IPS-18c (cell line): ENCODE measurements around the gene PRKAA1.

Experiments
- H3K4me3 ChIP-seq: 2 replicates; pipeline ENCODE4 v1.7.0; 2013; ENCODE audit warnings: low read depth, mild to moderate bottlenecking, low read length, moderate library complexity; ENCODE audit not compliant: insufficient read depth
- H3K9me3 ChIP-seq: one replicate; pipeline ENCODE4 v1.6.1; 2013; ENCODE audit warnings: mild to moderate bottlenecking, low read length, moderate library complexity; ENCODE audit not compliant: control insufficient read depth, insufficient read depth

PRKAA1 gene

GRCh38 chr5:40798012-40798800, at the start of gene PRKAA1:
PRKAA1 (minus strand) TSS chr5:40798374; CDS start chr5:40798189, 185 bp downstream.
- H3K9me3 ChIP-seq: no peaks in the 10 kb centered on the region
- peak within 1 kb of the TSS; percentile 93 for H3K4me3 ChIP-seq

DNA sequence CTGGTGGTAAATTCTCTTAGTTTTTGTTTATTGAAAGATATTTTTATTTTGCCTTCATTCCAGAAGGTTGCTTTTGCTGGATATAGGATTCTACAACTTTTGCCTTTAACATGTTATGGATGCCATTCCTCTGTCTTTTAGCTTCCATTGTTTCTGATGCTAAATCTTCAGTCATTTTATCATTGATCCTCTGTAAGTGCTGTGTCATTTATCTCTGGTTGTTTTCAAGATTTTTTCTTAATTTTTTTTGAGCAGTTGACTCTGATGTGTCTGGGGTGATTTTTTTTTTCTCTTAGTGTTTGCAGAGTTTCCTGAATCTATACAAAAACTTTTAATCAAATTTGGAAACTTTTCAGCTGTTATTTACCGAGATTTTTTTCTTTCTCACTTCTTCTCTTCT, 49.4 kb upstream of the PRKAA1 start:
- no peak overlapping the region for H3K4me3 ChIP-seq
- H3K9me3 ChIP-seq: no peaks in the 10 kb centered on the region

- H3K9me3 ChIP-seq: no peaks in the 10 kb centered on the region
- no peak overlapping the region for H3K4me3 ChIP-seq
These were observed 48.2 kb upstream of the PRKAA1 start for GRCh38 chr5:40846371-40846770.

DNA sequence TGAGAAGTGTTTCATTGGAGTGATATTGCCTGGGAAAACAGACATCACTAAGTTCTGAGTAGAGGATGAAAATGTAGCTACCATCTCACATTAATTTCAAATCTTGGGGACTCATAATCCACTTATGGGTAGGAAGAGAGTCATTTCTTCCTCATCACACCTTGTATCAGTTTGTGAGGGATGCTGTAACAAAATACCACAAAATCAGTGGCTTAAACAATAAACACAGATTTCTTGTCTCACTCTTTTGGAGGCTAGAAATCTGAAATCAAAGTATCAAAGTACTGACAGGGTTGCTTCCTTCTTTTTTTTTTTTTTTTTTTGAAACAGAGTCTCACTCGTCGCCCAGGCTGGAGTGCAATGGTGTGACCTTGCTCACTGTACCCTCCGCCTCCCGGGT, 46.4 kb upstream of the PRKAA1 start:
- Histone ChIP-seq H3K9me3 (no peaks in the 10 kb centered on the region), H3K4me3 (no peak overlapping the region)

DNA sequence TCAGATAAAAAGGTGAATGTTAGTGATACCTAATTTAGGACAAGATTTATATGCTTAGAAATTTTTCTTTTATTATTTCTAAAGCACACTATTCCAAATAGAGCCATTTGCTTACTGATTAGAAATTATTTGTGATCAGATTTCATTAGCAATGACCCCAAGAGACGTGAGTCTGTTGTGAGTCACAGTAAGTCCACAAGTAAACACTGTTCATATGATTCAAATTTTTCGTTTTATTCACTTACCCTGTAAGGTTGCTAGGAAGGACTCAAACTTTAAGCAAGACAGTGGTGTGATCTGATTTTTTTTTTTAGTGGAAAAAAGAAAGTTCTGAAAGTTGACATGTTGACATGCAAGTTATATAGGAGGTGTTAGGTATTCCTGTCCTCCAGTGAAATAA, 44.2 kb upstream of the PRKAA1 start:
- Histone ChIP-seq H3K9me3 (peaks cover 2% of the 10 kb centered on the region), H3K4me3 (no peak overlapping the region)

DNA sequence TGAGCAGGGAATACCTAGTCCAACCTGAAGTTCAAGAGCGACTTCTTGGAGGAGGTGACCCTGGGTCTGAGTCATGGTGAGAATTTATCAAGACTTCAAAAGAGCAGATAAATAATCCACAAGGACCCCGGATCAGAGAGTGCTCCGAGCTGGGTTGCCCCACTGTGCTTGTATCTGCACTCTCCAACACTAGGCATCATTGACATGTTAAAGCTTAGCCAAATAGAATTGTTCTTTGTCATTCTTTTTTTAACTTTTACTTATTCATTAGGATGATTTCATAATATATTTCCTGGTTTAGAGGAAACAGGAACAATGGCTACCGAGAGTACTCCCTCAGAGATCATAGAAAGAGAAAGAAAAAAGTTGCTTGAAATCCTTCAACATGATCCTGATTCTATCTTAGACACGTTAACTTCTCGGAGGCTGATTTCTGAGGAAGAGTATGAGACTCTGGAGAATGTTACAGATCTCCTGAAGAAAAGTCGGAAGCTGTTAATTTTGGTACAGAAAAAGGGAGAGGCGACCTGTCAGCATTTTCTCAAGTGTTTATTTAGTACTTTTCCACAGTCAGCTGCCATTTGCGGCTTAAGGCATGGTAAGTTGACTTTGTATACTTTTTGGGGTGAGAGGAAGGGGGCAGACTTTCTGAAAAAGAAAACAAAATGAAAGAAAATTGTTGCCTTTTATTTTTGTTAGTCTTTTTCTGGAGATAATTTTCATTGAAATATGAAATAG, 43.1 kb upstream of the PRKAA1 start, which contains the start of gene CARD6:
CARD6 (plus strand) TSS at position 300 of the 738 bp plus-strand sequence; CDS start at position 316, 16 bp downstream.
- Histone ChIP-seq H3K9me3 (peaks cover 2% of the 10 kb centered on the region), H3K4me3 (no peak within 1 kb of the TSS)

GRCh38 chr5:40838086-40838485, 39.9 kb upstream of the PRKAA1 start:
- H3K9me3 ChIP-seq: peaks cover 2% of the 10 kb centered on the region
- no peak overlapping the region for H3K4me3 ChIP-seq

- peak within 1 kb of the TSS; percentile 98 for H3K4me3 ChIP-seq
These were observed 36.9 kb upstream of the PRKAA1 start, which contains the start of gene RPL37 for GRCh38 chr5:40834849-40835787. RPL37 (minus strand) TSS chr5:40835222; CDS start chr5:40835185, 37 bp downstream.

GRCh38 chr5:40834391-40834848, 36.2 kb upstream of the PRKAA1 start:
- peak overlapping the region; percentile 98 for H3K4me3 ChIP-seq
- peaks cover 2% of the 10 kb centered on the region for H3K9me3 ChIP-seq

More at GRCh38 chr5:40834849-40835787, 36.9 kb upstream of the PRKAA1 start, which contains the start of gene RPL37:
- peaks cover 2% of the 10 kb centered on the region for H3K9me3 ChIP-seq

DNA sequence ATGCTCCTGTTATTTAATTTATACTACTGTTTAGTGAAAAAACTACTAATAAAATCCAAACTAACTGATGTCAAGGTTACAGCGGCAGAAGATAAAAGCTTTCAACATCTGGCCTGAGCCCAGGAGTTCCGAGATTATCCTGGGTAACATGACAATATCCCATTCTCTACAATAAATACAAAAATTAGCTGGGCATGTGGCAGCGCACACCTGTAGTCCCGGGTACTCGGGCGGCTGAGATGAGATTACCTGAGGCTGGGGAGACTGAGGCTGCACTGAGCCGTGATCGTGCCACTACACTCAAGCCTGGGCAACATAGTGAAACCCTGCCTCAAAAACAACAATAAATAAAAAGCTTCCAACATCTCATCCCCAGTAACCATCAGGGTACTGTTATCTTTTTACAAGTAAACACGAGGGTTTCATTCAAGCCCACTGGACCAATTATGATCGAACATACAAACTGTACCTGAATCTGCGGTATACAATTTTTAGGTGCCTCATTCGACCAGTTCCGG, 35.6 kb upstream of the PRKAA1 start:
- peaks cover 2% of the 10 kb centered on the region for H3K9me3 ChIP-seq
- H3K4me3 ChIP-seq: peak overlapping the region; percentile 98

GRCh38 chr5:40832345-40832744, 34.2 kb upstream of the PRKAA1 start:
- H3K4me3 ChIP-seq: no peak overlapping the region
- H3K9me3 ChIP-seq: no peaks in the 10 kb centered on the region

DNA sequence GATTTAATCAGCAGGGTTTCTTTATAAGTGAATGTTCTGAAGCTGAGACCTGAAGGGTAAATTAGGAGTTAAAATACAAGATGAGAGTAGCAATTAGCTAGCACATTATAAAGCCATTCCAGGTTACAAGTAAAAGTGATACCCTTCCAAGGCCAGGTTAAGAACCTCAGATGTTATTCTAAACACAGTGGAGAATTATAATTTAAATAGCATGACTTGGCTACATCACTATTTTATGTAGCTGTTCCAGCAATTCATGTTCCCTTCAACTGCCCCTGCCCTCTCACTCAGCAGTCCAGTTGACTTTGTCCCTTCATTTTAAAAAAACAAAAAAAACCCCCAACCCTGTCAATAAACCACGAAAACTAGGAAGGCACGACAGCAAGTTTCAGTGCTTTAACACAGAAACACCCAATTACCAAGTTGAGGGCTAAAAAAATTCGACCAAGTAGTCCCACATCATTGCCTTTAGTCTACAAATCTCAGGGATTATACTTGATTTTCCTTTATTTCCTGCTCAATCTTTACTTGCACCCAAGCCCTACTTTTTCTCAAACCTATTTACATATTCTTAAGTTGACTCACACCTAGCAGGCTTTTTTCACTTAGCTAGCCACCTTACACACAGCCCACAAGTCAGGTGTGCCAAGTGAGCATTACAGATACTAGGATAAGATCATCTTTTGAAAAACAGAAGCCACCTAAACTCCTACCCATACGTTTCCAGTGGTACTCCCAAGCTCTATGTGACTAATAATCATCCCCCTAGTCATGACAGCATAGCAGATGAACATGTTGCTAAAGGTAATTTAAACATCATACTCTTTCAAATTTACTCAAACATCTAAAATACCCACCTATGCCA, 33.4 kb upstream of the PRKAA1 start:
- Histone ChIP-seq H3K9me3 (no peaks in the 10 kb centered on the region), H3K4me3 (no peak overlapping the region)

DNA sequence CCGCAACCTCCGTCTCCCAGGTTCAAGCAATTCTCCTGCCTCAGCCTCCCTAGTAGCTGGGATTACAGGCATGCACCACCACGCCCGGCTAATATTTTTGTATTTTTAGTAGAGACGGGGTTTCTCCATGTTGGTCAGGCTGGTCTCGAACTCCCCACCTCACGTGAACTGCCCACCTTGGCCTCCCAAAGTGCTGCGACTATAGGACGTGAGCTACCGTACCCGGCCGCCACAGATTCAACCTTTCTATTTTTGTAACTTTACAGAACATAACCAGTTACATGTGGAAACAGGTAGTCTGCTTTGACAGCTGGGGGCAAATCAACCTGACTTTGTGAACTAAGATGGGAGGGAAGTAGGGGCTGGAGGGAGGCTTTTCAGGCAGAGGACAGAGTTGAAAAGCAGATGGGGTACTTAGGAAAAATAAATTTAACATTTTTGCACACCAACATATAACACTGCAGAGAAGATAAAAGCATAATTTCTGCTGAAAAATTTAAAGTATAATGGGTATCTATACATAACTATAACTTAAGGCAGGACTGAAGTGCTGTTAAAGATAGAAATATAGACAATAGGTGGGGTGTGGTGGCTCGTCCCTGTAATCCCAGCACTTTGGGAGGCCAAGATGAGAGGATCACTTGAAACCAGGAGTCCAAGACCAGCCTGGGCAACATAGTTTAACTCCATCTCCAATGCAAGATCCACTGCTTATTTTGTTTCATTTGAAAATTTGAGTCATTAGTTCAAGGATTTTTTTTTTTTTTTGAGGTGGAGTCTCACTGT, 31.8 kb upstream of the PRKAA1 start:
- Histone ChIP-seq H3K9me3 (no peaks in the 10 kb centered on the region), H3K4me3 (no peak overlapping the region)

- Histone ChIP-seq H3K4me3 (no peak overlapping the region), H3K9me3 (no peaks in the 10 kb centered on the region)
These were observed 30.8 kb upstream of the PRKAA1 start for GRCh38 chr5:40828690-40829661.
